ENCODE measurements around the gene EN2. TPM values are rescaled to one million over a fixed set of nuclear protein-coding genes. Genes with fewer than 3 reads are reported as not detected.

EN2 gene
- total RNA-seq, 4 donors from 2014 or later = 0.21 to 0.56 (median 0.34) TPM; not detected in 1

- Histone ChIP-seq H3K27me3 (peaks cover 78% of the 10 kb centered on the region), H3K9me3 (no peaks in the 10 kb centered on the region), H3K36me3 (no peaks in the 10 kb centered on the region), H3K4me1 (peaks cover 15% of the 10 kb centered on the region), H3K4me3 (no peak overlapping the region), H3K27ac (no peak overlapping the region)
- no peak for TF ChIP-seq EP300 (IDR thresholded peaks at IDR 0.05)
- TF ChIP-seq POLR2A (IDR thresholded peaks at IDR 0.05) = no peak
- TF ChIP-seq CTCF (IDR thresholded peaks at IDR 0.05) = no peak
- no peak for TF ChIP-seq POLR2AphosphoS5 (IDR thresholded peaks at IDR 0.05)
- 89% methylated on average over 19 of the region's 33 CpGs for WGBS
- DNase-seq (ENCODE audit: low spot score in 2 of 2) = no peak
These were observed 36.0 kb downstream of the EN2 start for GRCh38 chr7:155493744-155494538.

GRCh38 chr7:155494551-155494950 is 36.6 kb downstream of the EN2 start:
- no peak overlapping the region for H3K4me3 ChIP-seq
- H3K4me1 ChIP-seq = peaks cover 15% of the 10 kb centered on the region
- H3K36me3 ChIP-seq = no peaks in the 10 kb centered on the region
- DNase-seq (ENCODE audit: low spot score in 2 of 2) = no peak
- no peak for TF ChIP-seq EP300 (IDR thresholded peaks at IDR 0.05)
- TF ChIP-seq POLR2A (IDR thresholded peaks at IDR 0.05) = no peak
- no peak for TF ChIP-seq POLR2AphosphoS5 (IDR thresholded peaks at IDR 0.05)
- TF ChIP-seq CTCF (IDR thresholded peaks at IDR 0.05) = no peak
- WGBS = 43% methylated on average over 7 of the region's 16 CpGs
- peaks cover 74% of the 10 kb centered on the region for H3K27me3 ChIP-seq
- H3K27ac ChIP-seq = no peak overlapping the region
- H3K9me3 ChIP-seq = no peaks in the 10 kb centered on the region

- Histone ChIP-seq H3K27me3 (peaks cover 77% of the 10 kb centered on the region), H3K9me3 (no peaks in the 10 kb centered on the region), H3K36me3 (no peaks in the 10 kb centered on the region), H3K27ac (no peak overlapping the region), H3K4me1 (peaks cover 6% of the 10 kb centered on the region), H3K4me3 (no peak overlapping the region)
- DNase-seq (ENCODE audit: low spot score in 2 of 2) = no peak
- TF ChIP-seq CTCF (IDR thresholded peaks at IDR 0.05) (no peak), EP300 (IDR thresholded peaks at IDR 0.05) (no peak), POLR2A (IDR thresholded peaks at IDR 0.05) (no peak), POLR2AphosphoS5 (IDR thresholded peaks at IDR 0.05) (no peak)
- 74% methylated on average over 6 of the region's 13 CpGs for WGBS
These were observed 37.7 kb downstream of the EN2 start for GRCh38 chr7:155495440-155496248.

GRCh38 chr7:155496267-155497005 is 38.5 kb downstream of the EN2 start:
- 83% methylated on average over 21 of the region's 23 CpGs for WGBS

More at GRCh38 chr7:155496267-155497005, 38.5 kb downstream of the EN2 start:
- TF ChIP-seq POLR2AphosphoS5 (IDR thresholded peaks at IDR 0.05) (no peak), EP300 (IDR thresholded peaks at IDR 0.05) (no peak), POLR2A (IDR thresholded peaks at IDR 0.05) (no peak), CTCF (IDR thresholded peaks at IDR 0.05) (no peak)
- H3K27me3 ChIP-seq = peaks cover 77% of the 10 kb centered on the region
- no peak overlapping the region for H3K27ac ChIP-seq
- no peaks in the 10 kb centered on the region for H3K36me3 ChIP-seq
- H3K4me1 ChIP-seq = no peaks in the 10 kb centered on the region
- DNase-seq (ENCODE audit: low spot score in 2 of 2) = no peak
- H3K9me3 ChIP-seq = no peaks in the 10 kb centered on the region
- H3K4me3 ChIP-seq = no peak overlapping the region

Data from suprapubic skin (tissue), 4 donors.